ENCODE data around the gene FITM1. TPM values are rescaled to one million over a fixed set of nuclear protein-coding genes. Genes with fewer than 3 reads are reported as not detected.

The FITM1 gene
- total RNA-seq, 1 experiment from 2014 or later = 0.55 TPM

DNA sequence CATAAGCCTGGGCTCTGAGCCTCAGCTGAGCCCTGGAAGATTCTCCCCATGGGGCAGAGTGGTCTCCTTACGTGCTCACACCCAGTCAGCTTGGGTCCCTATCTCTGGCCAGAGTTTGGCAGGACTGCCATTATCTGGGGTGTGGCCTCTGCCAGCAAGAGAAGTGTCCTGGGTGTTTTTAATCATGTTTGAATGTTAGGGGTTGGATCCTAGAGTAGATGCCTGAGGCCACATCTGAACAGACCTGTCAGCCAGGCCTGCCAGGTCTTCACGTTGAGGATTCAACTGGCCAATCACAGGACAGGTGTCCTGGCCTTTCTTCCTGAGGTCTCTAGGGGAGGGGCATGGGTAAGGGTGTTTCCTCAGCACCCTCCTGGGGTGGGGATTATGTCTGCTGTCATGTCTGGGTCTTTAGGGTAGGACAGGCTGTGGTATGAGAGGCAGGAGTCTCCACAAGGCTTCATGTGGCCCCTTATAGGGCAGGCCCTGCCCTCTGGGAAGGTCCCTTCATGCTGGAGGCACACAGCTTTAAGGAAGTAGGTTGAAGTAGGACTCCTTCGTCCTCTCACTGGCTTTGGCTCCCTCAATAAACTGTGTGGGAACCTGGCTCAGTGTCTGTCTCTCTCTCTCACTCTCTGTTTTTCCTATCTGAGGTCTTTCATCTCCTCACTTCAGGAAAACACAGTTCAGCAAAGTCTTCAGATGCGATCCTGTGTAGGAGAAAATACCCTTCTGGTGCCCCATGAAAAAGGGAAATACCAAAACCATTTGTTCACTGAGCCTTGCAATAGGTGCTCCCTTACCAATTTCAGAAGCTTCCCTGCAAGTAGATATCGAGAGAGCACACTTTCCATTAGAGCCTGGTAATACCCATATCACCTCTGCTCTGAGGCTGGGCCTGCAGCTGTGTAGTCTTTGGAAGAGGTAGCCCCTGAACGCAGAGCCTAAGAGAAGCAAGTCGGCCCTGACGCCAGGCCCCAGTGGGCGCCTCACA is 6.7 kb upstream of the FITM1 start:
- DNase-seq (no peak), ATAC-seq (no peak)
- no peaks in the 10 kb centered on the region for H3K9me2 ChIP-seq (replicated peaks; ENCODE audit: low read length)
- POLR2A ChIA-PET (ENCODE audit: unreplicated experiment) = interaction anchor here (0.5 kb wide), 1 partner anchor 44 kb away, joined by 5 read pairs; no protein-coding TSS in a partner anchor
- no peaks in the 10 kb centered on the region for H3K79me2 ChIP-seq (ENCODE audit: low read length)
- no peaks in the 10 kb centered on the region for H3F3A ChIP-seq (ENCODE audit: low read length, unreplicated experiment)
- intact Hi-C loops (cut with micrococcal nuclease) = no loop called here
- no peak overlapping the region for H2AFZ ChIP-seq (ENCODE audit: low read length)
- TF ChIP-seq, protein P1, sequence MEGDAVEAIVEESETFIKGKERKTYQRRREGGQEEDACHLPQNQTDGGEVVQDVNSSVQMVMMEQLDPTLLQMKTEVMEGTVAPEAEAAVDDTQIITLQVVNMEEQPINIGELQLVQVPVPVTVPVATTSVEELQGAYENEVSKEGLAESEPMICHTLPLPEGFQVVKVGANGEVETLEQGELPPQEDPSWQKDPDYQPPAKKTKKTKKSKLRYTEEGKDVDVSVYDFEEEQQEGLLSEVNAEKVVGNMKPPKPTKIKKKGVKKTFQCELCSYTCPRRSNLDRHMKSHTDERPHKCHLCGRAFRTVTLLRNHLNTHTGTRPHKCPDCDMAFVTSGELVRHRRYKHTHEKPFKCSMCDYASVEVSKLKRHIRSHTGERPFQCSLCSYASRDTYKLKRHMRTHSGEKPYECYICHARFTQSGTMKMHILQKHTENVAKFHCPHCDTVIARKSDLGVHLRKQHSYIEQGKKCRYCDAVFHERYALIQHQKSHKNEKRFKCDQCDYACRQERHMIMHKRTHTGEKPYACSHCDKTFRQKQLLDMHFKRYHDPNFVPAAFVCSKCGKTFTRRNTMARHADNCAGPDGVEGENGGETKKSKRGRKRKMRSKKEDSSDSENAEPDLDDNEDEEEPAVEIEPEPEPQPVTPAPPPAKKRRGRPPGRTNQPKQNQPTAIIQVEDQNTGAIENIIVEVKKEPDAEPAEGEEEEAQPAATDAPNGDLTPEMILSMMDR (conservative IDR thresholded peaks at IDR 0.05; ENCODE audit: low read depth, low read length) = no peak
- no peak for TF ChIP-seq EZH2phosphoT487 (IDR thresholded peaks at IDR 0.05; ENCODE audit: borderline replicate concordance, low read length)
- TF ChIP-seq EZH2 (IDR thresholded peaks at IDR 0.05; ENCODE audit: low read length, unreplicated experiment) = no peak
- H3K4me1 ChIP-seq (ENCODE audit: insufficient read depth, low read length) = no peaks in the 10 kb centered on the region
- no peaks in the 10 kb centered on the region for H4K20me1 ChIP-seq (ENCODE audit: low read length)
- peaks cover 7% of the 10 kb centered on the region for H3K36me3 ChIP-seq (ENCODE audit: low read depth, low read length)
- H3K9ac ChIP-seq (ENCODE audit: low read length) = no peak overlapping the region
- no peak overlapping the region for H3K4me2 ChIP-seq (ENCODE audit: low read length)
- TSS peak; percentile 30 for BruUV-seq (replicated peaks)
- no peak overlapping the region for H3K4me3 ChIP-seq (ENCODE audit: low read length)
- H3K9me3 ChIP-seq (ENCODE audit: low read length) = no peaks in the 10 kb centered on the region
- H3K27me3 ChIP-seq (ENCODE audit: low read length) = no peaks in the 10 kb centered on the region
- H3K27ac ChIP-seq (ENCODE audit: low read length) = no peak overlapping the region
- CTCF ChIA-PET = no interaction called here

DNA sequence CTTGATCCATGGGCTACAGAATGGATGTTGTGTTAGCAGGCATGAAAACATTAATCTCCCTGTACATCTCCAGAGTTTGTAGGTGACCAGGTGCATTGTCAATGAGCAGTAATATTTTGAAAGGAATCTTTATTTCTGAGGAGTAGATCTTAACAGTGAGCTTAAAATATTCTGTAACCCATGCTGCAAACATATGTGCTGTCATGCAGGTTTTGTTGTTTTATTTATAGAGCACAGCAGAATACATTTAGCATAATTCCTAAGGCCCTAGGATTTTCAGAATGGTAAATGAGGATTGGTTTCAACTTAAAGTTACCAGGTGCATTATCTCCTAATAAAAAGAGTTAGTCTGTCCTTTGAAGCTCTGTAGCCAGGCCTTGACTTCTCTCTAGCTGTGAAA is 3.5 kb upstream of the FITM1 start:
- Histone ChIP-seq H3K79me2 (ENCODE audit: low read length) (no peaks in the 10 kb centered on the region), H4K20me1 (ENCODE audit: low read length) (no peaks in the 10 kb centered on the region), H3K4me3 (ENCODE audit: low read length) (no peak overlapping the region), H2AFZ (ENCODE audit: low read length) (no peak overlapping the region), H3K36me3 (ENCODE audit: low read depth, low read length) (no peaks in the 10 kb centered on the region; the same call in 1 of the 2 replicates), H3K27me3 (ENCODE audit: low read length) (no peaks in the 10 kb centered on the region), H3F3A (ENCODE audit: low read length, unreplicated experiment) (no peaks in the 10 kb centered on the region), H3K27ac (ENCODE audit: low read length) (no peak overlapping the region), H3K9me3 (ENCODE audit: low read length) (no peaks in the 10 kb centered on the region), H3K9me2 (replicated peaks; ENCODE audit: low read length) (no peaks in the 10 kb centered on the region), H3K4me1 (ENCODE audit: insufficient read depth, low read length) (no peaks in the 10 kb centered on the region), H3K4me2 (ENCODE audit: low read length) (no peak overlapping the region), H3K9ac (ENCODE audit: low read length) (no peak overlapping the region)
- intact Hi-C loops (cut with micrococcal nuclease) = no loop called here
- DNase-seq (no peak), ATAC-seq (no peak)
- ChIA-PET POLR2A (ENCODE audit: unreplicated experiment) (no interaction called here), CTCF (interaction anchor here (0.7 kb wide), 1 partner anchor 18 kb away, joined by 3 read pairs; no protein-coding TSS in a partner anchor)
- TF ChIP-seq EZH2 (IDR thresholded peaks at IDR 0.05; ENCODE audit: low read length, unreplicated experiment) (no peak), EZH2phosphoT487 (IDR thresholded peaks at IDR 0.05; ENCODE audit: borderline replicate concordance, low read length) (no peak)
- TF ChIP-seq, protein P1 (conservative IDR thresholded peaks at IDR 0.05; ENCODE audit: low read depth, low read length) = no peak
- BruUV-seq (replicated peaks) = no TSS peak

DNA sequence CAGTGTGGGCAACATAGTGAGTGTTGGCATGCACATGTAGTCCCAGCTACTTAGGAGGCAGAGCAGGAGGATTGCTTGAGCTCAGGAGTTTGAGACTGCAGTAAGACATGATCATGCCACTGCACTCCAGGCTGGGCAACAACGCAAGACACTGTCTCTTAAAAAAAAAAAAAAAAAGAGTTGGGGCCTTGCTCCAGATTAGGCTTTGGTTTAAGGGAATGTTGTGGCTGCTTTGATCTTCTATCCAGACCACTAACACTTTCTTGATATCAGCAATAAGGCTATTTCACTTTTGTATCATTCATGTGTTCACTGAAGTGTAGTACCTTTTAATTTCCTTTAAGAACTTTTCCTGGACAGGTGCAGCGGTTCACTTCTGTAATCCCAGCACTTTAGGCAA is 2.8 kb upstream of the FITM1 start:
- Histone ChIP-seq H3K79me2 (ENCODE audit: low read length) (no peaks in the 10 kb centered on the region), H3F3A (ENCODE audit: low read length, unreplicated experiment) (no peaks in the 10 kb centered on the region), H3K4me3 (ENCODE audit: low read length) (no peak overlapping the region), H3K27me3 (ENCODE audit: low read length) (no peaks in the 10 kb centered on the region), H3K9me2 (replicated peaks; ENCODE audit: low read length) (no peaks in the 10 kb centered on the region), H4K20me1 (ENCODE audit: low read length) (no peaks in the 10 kb centered on the region), H3K27ac (ENCODE audit: low read length) (no peak overlapping the region), H3K36me3 (ENCODE audit: low read depth, low read length) (no peaks in the 10 kb centered on the region; the same call in 1 of the 2 replicates), H3K4me2 (ENCODE audit: low read length) (no peak overlapping the region), H3K4me1 (ENCODE audit: insufficient read depth, low read length) (no peaks in the 10 kb centered on the region), H3K9me3 (ENCODE audit: low read length) (no peaks in the 10 kb centered on the region), H2AFZ (ENCODE audit: low read length) (no peak overlapping the region), H3K9ac (ENCODE audit: low read length) (no peak overlapping the region)
- no peak for DNase-seq
- ATAC-seq = no peak
- CTCF ChIA-PET = no interaction called here
- POLR2A ChIA-PET (ENCODE audit: unreplicated experiment) = no interaction called here
- BruUV-seq (replicated peaks) = no TSS peak
- TF ChIP-seq EZH2phosphoT487 (IDR thresholded peaks at IDR 0.05; ENCODE audit: borderline replicate concordance, low read length) = no peak
- TF ChIP-seq, protein P1 (conservative IDR thresholded peaks at IDR 0.05; ENCODE audit: low read depth, low read length) = no peak
- no peak for TF ChIP-seq EZH2 (IDR thresholded peaks at IDR 0.05; ENCODE audit: low read length, unreplicated experiment)
- intact Hi-C loops (cut with micrococcal nuclease) = no loop called here

Measured in PC-3 (cell line).